Measurements from ENCODE around the gene MAMDC4.

The MAMDC4 gene

GRCh38 chr9:136849960-136850865 lies 1.9 kb upstream of the MAMDC4 start:
- DNase-seq: no peak

GRCh38 chr9:136850866-136851775 lies 1.0 kb upstream of the MAMDC4 start:
- DNase-seq: no peak

- DNase-seq: no peak
These were observed 784 bp downstream of the MAMDC4 start for GRCh38 chr9:136852664-136853595.

GRCh38 chr9:136853596-136854112 lies 1.5 kb downstream of the MAMDC4 start:
- no peak for DNase-seq

- no peak for DNase-seq
These were observed 2.1 kb downstream of the MAMDC4 start for GRCh38 chr9:136854113-136854841.

GRCh38 chr9:136854842-136855460 lies 2.8 kb downstream of the MAMDC4 start:
- DNase-seq: no peak

GRCh38 chr9:136855461-136856078 lies 3.4 kb downstream of the MAMDC4 start:
- DNase-seq: no peak

GRCh38 chr9:136856079-136856476 lies 3.9 kb downstream of the MAMDC4 start:
- no peak for DNase-seq

GRCh38 chr9:136856541-136857141 lies 4.5 kb downstream of the MAMDC4 start:
- no peak for DNase-seq

GRCh38 chr9:136857166-136857565 lies 5.0 kb downstream of the MAMDC4 start:
- no peak for DNase-seq

GRCh38 chr9:136857581-136858412 lies 5.7 kb downstream of the MAMDC4 start:
- no peak for DNase-seq

GRCh38 chr9:136858452-136858843 lies 6.3 kb downstream of the MAMDC4 start:
- DNase-seq: no peak

- no peak for DNase-seq
These were observed 7.0 kb downstream of the MAMDC4 start for GRCh38 chr9:136858844-136859757.

GRCh38 chr9:136860529-136860928 lies 8.4 kb downstream of the MAMDC4 start:
- DNase-seq: no peak

- DNase-seq: no peak
These were observed 9.1 kb downstream of the MAMDC4 start for GRCh38 chr9:136860933-136861873.

- no peak for DNase-seq
These were observed 9.8 kb downstream of the MAMDC4 start for GRCh38 chr9:136861874-136862457.
